SKM-1 treated with dmso at 0.1 percent for 144 hours (cell line): ENCODE results near the gene PKP3.
"Not testable (repeated sequence)": the region's sequence is repeated elsewhere in the genome, so short reads cannot be mapped to it uniquely, and the experiment has no call there.

Source experiments
- DNase-seq: peaks from one replicate; lab custom pipeline; 2025; ENCODE audit not compliant: unreplicated experiment; lab: John Stamatoyannopoulos, UW

PKP3 gene

DNA sequence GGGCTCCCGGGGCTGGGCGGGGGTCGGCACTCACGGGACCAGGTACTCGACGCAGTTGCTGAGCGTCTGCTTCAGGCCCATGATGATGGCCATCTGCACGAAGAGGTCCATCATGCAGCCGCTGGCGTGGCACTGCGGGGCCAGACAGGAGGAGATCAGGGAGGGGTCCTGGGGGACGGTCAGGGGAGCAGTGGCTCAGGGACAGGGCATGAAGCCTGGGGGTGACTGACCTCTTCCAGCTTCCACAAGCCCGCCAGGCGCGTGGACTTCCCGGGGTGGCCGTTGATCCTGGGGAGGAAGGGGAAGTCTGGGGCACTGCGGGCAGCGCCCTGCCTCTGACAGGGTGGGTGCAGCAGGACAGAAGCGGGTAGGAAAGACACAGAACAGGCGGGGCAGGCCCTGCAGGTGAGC, 26.9 kb downstream of the PKP3 start:
- no peak for DNase-seq

- DNase-seq: no peak
Measured at GRCh38 chr11:422249-422656, 28.2 kb downstream of the PKP3 start.

- DNase-seq: no peak
Measured at GRCh38 chr11:424232-424631, 30.2 kb downstream of the PKP3 start.

DNA sequence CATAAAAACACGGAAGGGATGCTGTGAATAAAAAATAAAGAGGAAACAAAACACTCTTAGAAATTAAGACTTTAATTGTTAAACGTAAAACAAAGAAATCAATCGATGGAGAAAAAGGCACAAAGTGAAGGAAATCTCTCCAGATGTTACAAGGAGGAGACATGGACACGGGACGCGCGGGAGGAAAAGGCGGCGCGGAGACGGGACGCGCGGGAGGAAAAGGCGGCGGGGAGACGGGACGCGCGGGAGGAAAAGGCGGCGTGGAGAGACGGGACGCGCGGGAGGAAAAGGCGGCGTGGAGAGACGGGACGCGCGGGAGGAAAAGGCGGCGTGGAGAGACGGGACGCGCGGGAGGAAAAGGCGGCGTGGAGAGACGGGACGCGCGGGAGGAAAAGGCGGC, 30.8 kb downstream of the PKP3 start:
- DNase-seq: not testable (repeated sequence)

DNA sequence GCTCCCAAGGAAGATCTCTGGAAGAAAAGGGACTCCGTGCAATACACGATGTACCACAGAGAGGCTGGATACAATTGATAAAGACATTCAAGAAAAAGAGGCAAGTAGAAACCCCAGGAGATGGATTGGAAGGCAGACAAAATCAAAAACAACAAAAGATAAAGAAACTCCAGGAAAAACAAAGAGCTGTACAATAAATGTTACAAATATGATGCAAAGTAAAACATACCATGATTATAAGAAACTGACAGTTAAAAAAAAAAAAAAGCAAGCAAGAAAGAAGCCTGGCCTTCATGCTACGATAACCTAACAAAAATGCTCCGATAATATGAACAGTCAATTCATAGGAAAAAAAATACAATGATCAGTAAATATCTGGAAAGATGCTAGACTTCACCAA, 31.3 kb downstream of the PKP3 start:
- DNase-seq: no peak

GRCh38 chr11:426851-427250, 32.8 kb downstream of the PKP3 start:
- no peak for DNase-seq

- no peak for DNase-seq
Measured at GRCh38 chr11:428295-428694, 34.3 kb downstream of the PKP3 start.

GRCh38 chr11:429391-429790, 35.4 kb downstream of the PKP3 start:
- DNase-seq: no peak

GRCh38 chr11:429931-430456, 36.0 kb downstream of the PKP3 start:
- DNase-seq: no peak

DNA sequence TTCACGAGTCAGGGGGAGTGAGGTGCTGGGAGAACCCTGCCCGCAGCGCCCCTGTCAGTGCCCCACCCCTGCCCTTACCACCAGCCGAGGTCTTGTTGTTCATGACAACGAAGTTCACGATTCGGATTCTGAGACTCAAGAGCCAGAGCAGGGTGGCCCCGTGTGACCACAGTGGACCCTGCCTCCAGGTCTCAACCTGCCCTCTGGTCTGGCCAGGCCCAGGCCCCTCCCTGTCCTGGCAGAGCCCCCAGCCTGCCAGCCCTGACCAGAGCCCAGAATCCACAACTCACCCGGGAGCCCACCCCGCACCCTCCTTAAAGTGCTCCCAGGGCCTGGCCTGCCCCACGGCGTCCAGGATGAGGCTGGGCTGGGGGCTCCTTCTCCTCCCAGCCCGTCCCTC, 37.9 kb downstream of the PKP3 start:
- DNase-seq: no peak

GRCh38 chr11:432501-433100, 38.6 kb downstream of the PKP3 start:
- no peak for DNase-seq

GRCh38 chr11:433111-433510, 39.1 kb downstream of the PKP3 start:
- DNase-seq: no peak

GRCh38 chr11:433641-434040, 39.6 kb downstream of the PKP3 start:
- DNase-seq: no peak

GRCh38 chr11:434496-434895, 40.5 kb downstream of the PKP3 start:
- no peak for DNase-seq

- not testable (repeated sequence) for DNase-seq
Measured at GRCh38 chr11:434999-435740, 41.2 kb downstream of the PKP3 start.

- no peak for DNase-seq
Measured at GRCh38 chr11:437228-437870, 43.3 kb downstream of the PKP3 start.

DNA sequence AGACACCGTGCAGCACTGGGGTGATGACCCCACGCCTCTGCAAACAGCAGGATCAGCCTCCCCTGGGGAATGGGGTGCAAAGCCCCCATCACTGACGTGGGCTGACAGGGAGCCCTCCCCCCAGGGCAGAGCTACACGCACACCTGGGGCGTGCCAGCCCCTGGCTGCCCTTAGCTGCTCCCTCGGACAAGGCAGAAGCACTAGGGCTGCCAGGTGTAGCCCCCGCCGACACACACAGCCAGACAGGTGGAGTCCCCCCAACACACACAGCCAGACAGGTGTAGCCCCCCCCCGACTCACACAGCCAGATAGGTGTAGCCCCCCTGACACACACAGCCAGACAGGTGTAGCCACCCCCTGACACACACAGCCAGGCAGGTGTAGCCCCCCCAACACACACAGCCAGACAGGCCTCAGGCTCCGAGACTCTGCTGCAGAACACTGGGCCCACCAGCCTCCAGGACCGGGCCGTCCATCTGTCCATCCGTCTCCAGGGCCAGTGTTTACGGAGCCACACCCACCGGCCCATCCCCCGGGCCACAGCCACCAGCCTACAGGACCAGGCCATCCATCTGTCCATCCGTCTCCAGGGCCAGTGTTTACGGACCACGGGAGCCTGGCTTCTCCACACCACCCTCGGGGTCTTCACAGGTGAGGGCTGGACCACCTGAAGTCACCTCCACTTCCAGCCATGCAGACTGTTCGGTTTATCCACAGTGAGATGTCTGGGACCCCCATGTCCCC, 44.3 kb downstream of the PKP3 start:
- DNase-seq: no peak

DNA sequence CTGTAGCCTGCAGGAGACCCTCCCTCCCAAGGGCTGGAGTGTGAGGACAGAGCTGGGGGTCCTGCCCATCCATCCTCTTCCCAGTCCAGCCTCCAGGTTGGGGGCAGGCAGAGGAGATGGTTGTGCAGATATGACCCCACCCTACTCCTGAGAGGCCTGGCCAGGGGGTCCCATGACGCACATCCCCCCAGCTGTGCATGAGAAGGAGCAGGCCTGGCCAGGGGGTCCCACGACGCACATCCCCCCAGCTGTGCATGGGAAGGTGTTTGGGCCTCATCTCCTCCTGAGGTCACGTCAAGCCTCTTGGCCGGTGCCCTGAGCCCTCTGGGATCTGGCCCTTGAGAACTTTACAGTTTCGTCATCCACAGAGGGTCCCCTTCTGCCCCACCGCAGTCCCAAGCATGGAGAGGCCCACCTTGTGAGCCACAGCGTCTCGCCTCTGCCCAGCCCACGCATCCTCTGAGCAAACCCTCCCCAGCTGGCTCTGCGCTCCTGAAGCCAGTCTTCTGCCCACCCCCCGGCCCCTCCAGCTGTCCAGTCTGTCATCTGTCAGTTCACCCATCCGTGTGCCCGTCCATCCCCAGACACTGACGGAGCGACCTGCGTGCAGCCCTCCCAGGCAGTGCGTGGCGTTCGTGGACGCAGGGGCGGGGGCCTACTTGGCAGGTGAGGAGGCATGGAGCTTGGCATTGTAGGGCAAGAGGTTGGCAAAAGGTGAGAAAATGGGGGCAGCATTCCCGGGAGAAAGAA, 45.5 kb downstream of the PKP3 start:
- no peak for DNase-seq

DNA sequence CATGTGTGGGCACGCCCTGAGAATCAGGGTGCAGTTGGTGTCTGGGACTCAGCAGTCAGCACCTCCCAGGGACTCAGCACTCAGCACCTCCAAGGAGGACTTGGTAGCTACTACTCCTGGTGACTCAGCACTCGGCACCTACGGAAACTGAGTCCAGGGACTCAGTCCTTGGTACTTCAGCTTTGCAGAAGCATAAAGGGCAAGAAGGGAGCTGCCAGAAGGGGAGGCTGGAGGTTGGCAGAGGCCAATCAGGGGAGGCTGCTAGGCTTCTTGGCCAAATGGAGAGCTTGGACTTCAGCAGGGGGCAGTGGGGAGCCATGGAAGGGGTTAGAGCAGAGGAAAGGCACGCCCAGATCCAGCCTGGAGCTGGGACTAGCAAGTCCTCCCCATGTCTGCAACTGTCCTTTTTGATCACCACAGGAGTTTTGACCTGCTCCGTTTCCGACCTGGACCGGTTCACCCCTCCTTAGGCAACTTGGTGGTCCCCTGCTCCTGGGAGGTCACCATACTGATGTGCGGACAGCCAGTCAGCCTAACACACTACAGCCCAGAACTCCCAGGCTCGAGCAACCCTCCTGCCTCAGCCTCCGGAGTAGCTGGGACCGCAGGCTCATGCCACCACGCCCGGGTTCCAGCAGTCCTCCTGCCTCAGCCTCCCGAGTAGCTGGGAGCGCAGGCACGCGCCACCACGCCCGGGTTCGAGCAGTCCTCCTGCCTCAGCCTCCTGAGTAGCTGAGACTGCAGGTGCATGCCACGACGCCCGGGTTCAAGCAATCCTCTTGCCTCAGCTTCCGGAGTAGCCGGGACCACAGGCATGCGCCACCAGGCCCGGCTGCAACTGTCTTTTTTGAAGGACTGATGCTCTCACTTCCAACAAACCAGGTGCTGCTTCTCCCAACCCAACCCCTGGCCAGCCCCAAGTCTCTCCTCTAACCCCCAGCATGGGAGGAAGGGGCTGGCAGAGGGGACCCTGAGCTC, 46.3 kb downstream of the PKP3 start:
- DNase-seq: no peak

- DNase-seq: no peak
Measured at GRCh38 chr11:441043-441417, 47.0 kb downstream of the PKP3 start.
